Keratinocyte (primary cell): ENCODE measurements around the gene CRKL. TPM values are rescaled to one million over a fixed set of nuclear protein-coding genes. Genes with fewer than 3 reads are reported as not detected.
A peak's percentile ranks its signal among the peaks of the same experiment; 100 is the strongest.

Experiments used
- DNase-seq: peaks from one replicate; pipeline ENCODE4 v3.0.0-alpha.2; 2011; ENCODE audit warnings: low read depth, missing footprints, low spot score
- FAIRE-seq: peaks from 2 replicates; lab custom pipeline; 2011; peaks lifted over from hg19 to GRCh38; lab: Jason Lieb, UNC
- H2AFZ ChIP-seq: 2 replicates; pipeline ENCODE4 v1.6.0; 2012; ENCODE audit warnings: low read length, control low read depth, inconsistent platforms; ENCODE audit not compliant: control insufficient read depth
- H3K27ac ChIP-seq: 2 replicates; pipeline ENCODE4 v1.5.1; 2011; ENCODE audit warnings: low read length; ENCODE audit not compliant: control insufficient read depth, insufficient read depth
- H3K27me3 ChIP-seq: 3 replicates; pipeline ENCODE4 v1.6.0; 2011; ENCODE audit warnings: low read length; ENCODE audit not compliant: control insufficient read depth, insufficient read depth; ENCODE audit errors: extremely low read depth
- H3K36me3 ChIP-seq, 2 experiments: 2 replicates in 1 of 2; 3 replicates in 1 of 2; pipeline ENCODE4 v1.5.1; 2011; ENCODE audit warnings: low read length in 2 of 2, mild to moderate bottlenecking in 1 of 2; ENCODE audit not compliant: control insufficient read depth in 2 of 2, insufficient read depth in 2 of 2; ENCODE audit errors: extremely low read depth in 1 of 2
- H3K4me1 ChIP-seq: 3 replicates; pipeline ENCODE4 v1.5.1; 2011; ENCODE audit warnings: low read length; ENCODE audit not compliant: control insufficient read depth, insufficient read depth; ENCODE audit errors: extremely low read depth
- H3K4me2 ChIP-seq: 3 replicates; pipeline ENCODE4 v1.6.0; 2011; ENCODE audit warnings: low read depth, low read length; ENCODE audit not compliant: control insufficient read depth, insufficient read depth; ENCODE audit errors: extremely low read depth
- H3K4me3 ChIP-seq, 3 experiments: fragments of 200-600 bp in 1 of 3; sonication (generic) in 1 of 3; 2 replicates in 2 of 3; 3 replicates in 1 of 3; pipeline ENCODE4 v1.5.1; 2011 to 2016; ENCODE audit warnings: low read length in 3 of 3, mild to moderate bottlenecking in 3 of 3, control low read depth in 2 of 3, inconsistent platforms in 1 of 3, low read depth in 1 of 3, mixed read lengths in 1 of 3, mixed run types in 1 of 3, moderate library complexity in 1 of 3; ENCODE audit not compliant: control insufficient read depth in 2 of 3, insufficient read depth in 2 of 3; ENCODE audit errors: extremely low read depth in 1 of 3
- H3K79me2 ChIP-seq: 2 replicates; pipeline ENCODE4 v1.6.0; 2012; ENCODE audit warnings: low read length; ENCODE audit not compliant: control insufficient read depth, insufficient read depth
- H3K9ac ChIP-seq: 3 replicates; pipeline ENCODE4 v1.6.0; 2011; ENCODE audit warnings: low read length; ENCODE audit not compliant: control insufficient read depth, insufficient read depth; ENCODE audit errors: extremely low read depth
- H3K9me1 ChIP-seq: 3 replicates; pipeline ENCODE4 v1.6.0; 2011; ENCODE audit warnings: low read length; ENCODE audit not compliant: control insufficient read depth, insufficient read depth; ENCODE audit errors: extremely low read depth
- H3K9me3 ChIP-seq: 2 replicates; pipeline ENCODE4 v1.5.1; 2012; ENCODE audit warnings: low read depth, low read length; ENCODE audit not compliant: control insufficient read depth
- H4K20me1 ChIP-seq: 3 replicates; pipeline ENCODE4 v1.6.0; 2011; ENCODE audit warnings: low read length; ENCODE audit not compliant: control insufficient read depth, insufficient read depth; ENCODE audit errors: extremely low read depth
- CTCF ChIP-seq, 3 experiments: IDR thresholded peaks in 1 of 3; conservative IDR thresholded peaks in 1 of 3; optimal IDR thresholded peaks in 1 of 3; 2 replicates in 2 of 3; 3 replicates in 1 of 3; pipeline versions ENCODE3 to v1.5.1; 2011; ENCODE audit warnings: low read length in 3 of 3, mild to moderate bottlenecking in 3 of 3, moderate library complexity in 2 of 3, control low read depth in 1 of 3, inconsistent platforms in 1 of 3; ENCODE audit not compliant: insufficient read depth in 2 of 3; ENCODE audit errors: extremely low read depth in 1 of 3
- EZH2 ChIP-seq: IDR thresholded peaks from one replicate; pipeline ENCODE4 v1.6.1; 2012; ENCODE audit warnings: inconsistent platforms, mild to moderate bottlenecking, low read length, moderate library complexity
- dilution Hi-C: fragments of 300-500 bp; cut with MboI; formaldehyde crosslinking; loops from one replicate; pipeline ENCODE4 v1.7.0; 2020; ENCODE audit warnings: low sequenced_read_pairs; ENCODE audit not compliant: extremely low pct_ligation_motif_present
- polyA plus RNA-seq, 5 experiments: library from polyadenylated mRNA; depleted of rRNA in 3 of 5; stranded (reverse) in 3 of 5; stranded (forward) in 1 of 5; unstranded in 1 of 5; fragments of >200 nt; gene quantifications; 1 replicate in 1 of 5; 2 replicates in 3 of 5; 3 replicates in 1 of 5; pipeline versions ENCODE4 v1.2.1 to v1.2.3, GENCODE V29; 2011 to 2012; ENCODE audit warnings: missing spikeins in 2 of 5, low read depth in 1 of 5, low replicate concordance in 1 of 5

Gene CRKL
- polyA plus RNA-seq, 1 donor (not counting 4 experiments of a cell fraction or from before 2014, with no cell fraction given): 32.1 TPM

GRCh38 chr22:20903093-20903492, 14.1 kb upstream of the CRKL start:
- Histone ChIP-seq H3K9me3 (no peaks in the 10 kb centered on the region), H3K27me3 (no peaks in the 10 kb centered on the region), H3K9me1 (no peaks in the 10 kb centered on the region), H2AFZ (no peak overlapping the region), H3K27ac (no peak overlapping the region), H3K4me3 (no peak overlapping the region), H4K20me1 (no peaks in the 10 kb centered on the region), H3K36me3 (no peaks in the 10 kb centered on the region), H3K4me2 (no peak overlapping the region), H3K79me2 (no peaks in the 10 kb centered on the region), H3K9ac (no peak overlapping the region), H3K4me1 (peaks cover 26% of the 10 kb centered on the region)
- TF ChIP-seq CTCF (optimal IDR thresholded peaks at IDR 0.05 in 1 of 3, IDR thresholded peaks at IDR 0.05 in 1 of 3, conservative IDR thresholded peaks at IDR 0.05 in 1 of 3; ENCODE audit: extremely low read depth in 1 of 3, insufficient read depth in 2 of 3, low read length in 3 of 3): no peak
- no peak for TF ChIP-seq EZH2
- FAIRE-seq: no peak
- dilution Hi-C loops: no loop called here
- DNase-seq: no peak

- H3K36me3 ChIP-seq: no peaks in the 10 kb centered on the region
- peak; percentile 98 for FAIRE-seq
- H3K79me2 ChIP-seq: no peaks in the 10 kb centered on the region
- dilution Hi-C loops: no loop called here
- H3K9me3 ChIP-seq: no peaks in the 10 kb centered on the region
- peak overlapping the region; percentile 72 for H3K4me2 ChIP-seq
- no peaks in the 10 kb centered on the region for H4K20me1 ChIP-seq
- TF ChIP-seq CTCF (optimal IDR thresholded peaks at IDR 0.05 in 1 of 3, IDR thresholded peaks at IDR 0.05 in 1 of 3, conservative IDR thresholded peaks at IDR 0.05 in 1 of 3; ENCODE audit: extremely low read depth in 1 of 3, insufficient read depth in 2 of 3, low read length in 3 of 3) (no peak), EZH2 (no peak)
- peak overlapping the region; percentile 59 for H3K9ac ChIP-seq
- peak overlapping the region; percentile 88 for H3K27ac ChIP-seq
- H3K27me3 ChIP-seq: no peaks in the 10 kb centered on the region
- H3K4me1 ChIP-seq: peaks cover 26% of the 10 kb centered on the region
- H2AFZ ChIP-seq: peak overlapping the region; percentile 41
- peak; percentile 87 for DNase-seq
- no peaks in the 10 kb centered on the region for H3K9me1 ChIP-seq
- H3K4me3 ChIP-seq: peak overlapping the region in 2 of 3 experiments; percentile 5 to 41
Observed at GRCh38 chr22:20904008-20904979, 12.9 kb upstream of the CRKL start.
